H1 (cell line): ENCODE data around the gene PIM1. TPM values are rescaled to one million over a fixed set of nuclear protein-coding genes. Genes with fewer than 3 reads are reported as not detected.
A peak's percentile ranks its signal among the peaks of the same experiment; 100 is the strongest.

Experiments
- CTCF ChIA-PET: fragments of 300-600 bp; sonication (Branson Sonifier 250); formaldehyde crosslinking; loops from one replicate; lab custom pipeline; 2021; ENCODE audit not compliant: partially characterized antibody; lab: Charles Lee
- POLR2A ChIA-PET: fragments of 300-600 bp; sonication (Branson Sonifier 250); formaldehyde crosslinking; loops from one replicate; lab custom pipeline; 2021; ENCODE audit warnings: inconsistent platforms; ENCODE audit not compliant: partially characterized antibody; lab: Charles Lee
- DNase-seq, 2 experiments: peaks; one replicate each; pipeline versions ENCODE4 v3.0.0 to v3.0.0-alpha.2; 2010 to 2022; ENCODE audit warnings: low spot score in 2 of 2, low read depth in 1 of 2, mixed read lengths in 1 of 2
- FAIRE-seq: peaks from 2 replicates; lab custom pipeline; 2011; peaks lifted over from hg19 to GRCh38; lab: Jason Lieb, UNC
- H2AFZ ChIP-seq: 2 replicates; pipeline ENCODE4 v1.8.1; 2012; ENCODE audit warnings: low read length, inconsistent platforms
- H2AK5ac ChIP-seq: 2 replicates; pipeline ENCODE4 v1.6.1; 2013; ENCODE audit warnings: low read depth, low read length
- H2BK120ac ChIP-seq: replicated peaks from 2 replicates; pipeline ENCODE3; 2013; ENCODE audit warnings: low read depth, low read length, inconsistent platforms
- H2BK12ac ChIP-seq: 2 replicates; pipeline ENCODE4 v1.6.1; 2013; ENCODE audit warnings: low read depth, low read length
- H2BK15ac ChIP-seq: 2 replicates; pipeline ENCODE4 v1.6.1; 2013; ENCODE audit warnings: low read length
- H2BK20ac ChIP-seq: 2 replicates; pipeline ENCODE4 v1.6.1; 2013; ENCODE audit warnings: low read length
- H2BK5ac ChIP-seq: 2 replicates; pipeline ENCODE4 v1.6.1; 2013; ENCODE audit warnings: low read depth, low read length
- H3K14ac ChIP-seq: 2 replicates; pipeline ENCODE4 v1.6.1; 2013; ENCODE audit warnings: inconsistent platforms; ENCODE audit not compliant: insufficient read length
- H3K18ac ChIP-seq: 2 replicates; pipeline ENCODE4 v1.6.1; 2013; ENCODE audit warnings: low read length; ENCODE audit errors: extremely low read depth
- H3K23ac ChIP-seq: 2 replicates; pipeline ENCODE4 v1.6.1; 2013; ENCODE audit warnings: inconsistent platforms; ENCODE audit not compliant: insufficient read length
- H3K23me2 ChIP-seq: 2 replicates; pipeline ENCODE4 v1.6.1; 2013; ENCODE audit warnings: low read depth, low read length
- H3K27ac ChIP-seq: 2 replicates; pipeline ENCODE4 v1.6.1; 2011; ENCODE audit warnings: low read depth, low read length, inconsistent platforms
- H3K27me3 ChIP-seq, 4 experiments: replicated peaks in 1 of 4; 1 replicate in 1 of 4; 2 replicates in 3 of 4; pipeline versions ENCODE4 v1.6.1 to v1.8.1; 2011 to 2013; ENCODE audit warnings: low read length in 3 of 4, mild to moderate bottlenecking in 3 of 4, inconsistent platforms in 2 of 4, mixed read lengths in 2 of 4, moderate library complexity in 1 of 4; ENCODE audit not compliant: control insufficient read depth in 3 of 4, insufficient read depth in 3 of 4; ENCODE audit errors: extremely low read depth in 1 of 4
- H3K36me3 ChIP-seq, 4 experiments: 2 replicates each; pipeline versions ENCODE4 v1.6.1 to v1.8.1; 2011 to 2013; ENCODE audit warnings: mild to moderate bottlenecking in 4 of 4, low read length in 3 of 4, moderate library complexity in 2 of 4, control low read depth in 1 of 4, inconsistent platforms in 1 of 4; ENCODE audit not compliant: insufficient read depth in 4 of 4, control insufficient read depth in 2 of 4
- H3K4ac ChIP-seq: replicated peaks from 2 replicates; pipeline ENCODE3; 2013; ENCODE audit warnings: low read length, low read depth, mixed read lengths, inconsistent platforms; ENCODE audit not compliant: insufficient read length
- H3K4me1 ChIP-seq, 4 experiments: replicated peaks in 1 of 4; 1 replicate in 1 of 4; 2 replicates in 3 of 4; pipeline versions ENCODE4 v1.6.1 to v1.8.1; 2011 to 2013; ENCODE audit warnings: low read length in 3 of 4, inconsistent platforms in 2 of 4, mixed read lengths in 1 of 4; ENCODE audit not compliant: insufficient read depth in 4 of 4, control insufficient read depth in 3 of 4
- H3K4me2 ChIP-seq, 2 experiments: 2 replicates each; pipeline versions ENCODE4 v1.6.1 to v1.8.1; 2011 to 2013; ENCODE audit warnings: low read depth in 2 of 2, low read length in 2 of 2, control low read depth in 1 of 2, inconsistent platforms in 1 of 2, mild to moderate bottlenecking in 1 of 2; ENCODE audit not compliant: insufficient read depth in 1 of 2
- H3K4me3 ChIP-seq, 4 experiments: fragments of 200-600, 300-600 bp in 1 of 4; sonication (generic), shearing (Covaris generic), sonication (Bioruptor Twin) in 1 of 4; 2 replicates each; pipeline versions ENCODE4 v1.5.1 to v1.8.1; 2011 to 2016; ENCODE audit warnings: low read length in 4 of 4, low read depth in 3 of 4, control low read depth in 2 of 4, inconsistent platforms in 2 of 4, mild to moderate bottlenecking in 2 of 4, mixed read lengths in 1 of 4, moderate library complexity in 1 of 4; ENCODE audit not compliant: insufficient read depth in 2 of 4; ENCODE audit errors: extremely low read depth in 1 of 4
- H3K56ac ChIP-seq: replicated peaks from 2 replicates; pipeline ENCODE3; 2013; ENCODE audit warnings: low read depth, mild to moderate bottlenecking, mixed read lengths, low read length, inconsistent platforms; ENCODE audit not compliant: insufficient read length
- H3K79me1 ChIP-seq: 2 replicates; pipeline ENCODE4 v1.6.1; 2013; ENCODE audit warnings: low read depth, low read length, control low read depth
- H3K79me2 ChIP-seq, 2 experiments: 2 replicates each; pipeline versions ENCODE4 v1.6.1 to v1.8.1; 2012 to 2013; ENCODE audit warnings: low read length in 2 of 2, mild to moderate bottlenecking in 2 of 2, inconsistent platforms in 1 of 2; ENCODE audit not compliant: insufficient read depth in 2 of 2, control insufficient read depth in 1 of 2
- H3K9ac ChIP-seq, 4 experiments: replicated peaks in 1 of 4; 1 replicate in 1 of 4; 2 replicates in 3 of 4; pipeline versions ENCODE4 v1.6.1 to v1.8.1; 2011 to 2013; ENCODE audit warnings: low read depth in 3 of 4, low read length in 3 of 4, control low read depth in 2 of 4, mild to moderate bottlenecking in 2 of 4, moderate library complexity in 2 of 4, inconsistent platforms in 1 of 4; ENCODE audit errors: extremely low read depth in 1 of 4
- H3K9me3 ChIP-seq, 2 experiments: 2 replicates each; pipeline versions ENCODE4 v1.6.1 to v1.8.1; 2012 to 2013; ENCODE audit warnings: mild to moderate bottlenecking in 2 of 2, moderate library complexity in 2 of 2, control low read depth in 1 of 2, inconsistent platforms in 1 of 2, low read depth in 1 of 2, low read length in 1 of 2, mixed read lengths in 1 of 2; ENCODE audit not compliant: insufficient read depth in 2 of 2
- H4K20me1 ChIP-seq, 2 experiments: replicated peaks in 1 of 2; 2 replicates each; pipeline versions ENCODE3 to v1.8.1; 2011 to 2013; ENCODE audit warnings: inconsistent platforms in 2 of 2, low read length in 2 of 2, mild to moderate bottlenecking in 1 of 2; ENCODE audit not compliant: insufficient read depth in 2 of 2, control insufficient read depth in 1 of 2
- H4K5ac ChIP-seq: 2 replicates; pipeline ENCODE4 v1.6.1; 2013; ENCODE audit warnings: low read length, low read depth, mixed read lengths, inconsistent platforms; ENCODE audit not compliant: insufficient read length
- H4K8ac ChIP-seq: 2 replicates; pipeline ENCODE4 v1.8.0; 2013; ENCODE audit warnings: mild to moderate bottlenecking, moderate library complexity, low read length, inconsistent platforms; ENCODE audit not compliant: insufficient read depth; ENCODE audit errors: extremely low read depth
- H4K91ac ChIP-seq: replicated peaks from 2 replicates; pipeline ENCODE3; 2013; ENCODE audit warnings: low read length, mixed read lengths, inconsistent platforms; ENCODE audit not compliant: insufficient read length
- HDAC6 ChIP-seq: IDR thresholded peaks from one replicate; pipeline ENCODE4 v1.7.1; 2012; ENCODE audit warnings: low read depth, mild to moderate bottlenecking, inconsistent platforms, low read length, moderate library complexity
- JUN ChIP-seq: IDR thresholded peaks from 2 replicates; pipeline ENCODE4 v1.6.1; 2011; ENCODE audit warnings: low read depth, mild to moderate bottlenecking, improper control_type of control experiment, low read length
- KDM5A ChIP-seq: fragments of 200-600 bp; IDR thresholded peaks from 2 replicates; pipeline ENCODE4 v1.7.1; 2012; ENCODE audit warnings: mild to moderate bottlenecking, low read length, inconsistent platforms, mixed read lengths
- MAFK ChIP-seq: IDR thresholded peaks from 2 replicates; pipeline ENCODE4 v1.6.1; 2012; ENCODE audit warnings: low read depth, mild to moderate bottlenecking, improper control_type of control experiment, low read length
- NANOG ChIP-seq: IDR thresholded peaks from 2 replicates; pipeline ENCODE4 v1.6.1; 2011; ENCODE audit warnings: low read length, low read depth, mild to moderate bottlenecking, inconsistent platforms; ENCODE audit not compliant: insufficient read depth, poor library complexity, severe bottlenecking
- RAD21 ChIP-seq, 2 experiments: IDR thresholded peaks in 1 of 2; conservative IDR thresholded peaks in 1 of 2; 2 replicates each; pipeline ENCODE4 v1.6.1; 2011; ENCODE audit warnings: low read depth in 2 of 2, low read length in 2 of 2, improper control_type of control experiment in 1 of 2, inconsistent platforms in 1 of 2, mild to moderate bottlenecking in 1 of 2, moderate library complexity in 1 of 2
- RXRA ChIP-seq: IDR thresholded peaks from 2 replicates; pipeline ENCODE4 v1.6.1; 2011; ENCODE audit warnings: low read depth, mild to moderate bottlenecking, low read length, moderate library complexity; ENCODE audit not compliant: insufficient read depth
- WGBS, 2 experiments: shearing (Covaris generic) in 1 of 2; methylation state at CpG; one replicate each; pipeline versions ENCODE4 v1.1.6 to v1.1.7; 2013 to 2015; ENCODE audit warnings: low lambda C conversion rate in 2 of 2, mixed read lengths in 2 of 2, inconsistent platforms in 1 of 2, low coverage in 1 of 2, missing lambda C conversion rate in 1 of 2; ENCODE audit not compliant: insufficient replicate concordance in 2 of 2, insufficient coverage in 1 of 2, insufficient read length in 1 of 2; ENCODE audit errors: extremely low coverage in 1 of 2, missing lambda C conversion rate in 1 of 2; 5-methylcytosine and 5-hydroxymethylcytosine counted together
- polyA plus RNA-seq, 7 experiments: library from polyadenylated mRNA; depleted of rRNA in 3 of 7; stranded (reverse) in 5 of 7; unstranded in 2 of 7; fragments of >200 nt in 5 of 7; fragments of 200-250 nt in 2 of 7; gene quantifications; 1 replicate in 5 of 7; 2 replicates in 1 of 7; 4 replicates in 1 of 7; pipeline versions ENCODE4 v1.2.1 to v1.2.3, GENCODE V29; 2011 to 2013; ENCODE audit warnings: missing spikeins in 2 of 7, mixed read lengths in 2 of 7
- total RNA-seq: library from RNA; stranded (reverse); fragmentation: NEBNext Ultra II Directional; extraction: Animal tissue kit (Norgen Biotek cat#: 25700); gene quantifications from 2 replicates; pipeline ENCODE4 v1.2.1, GENCODE V29; 2021

Gene PIM1
- total and polyA plus RNA-seq, 2 of the 8 experiments (the other 6 are each of a cell fraction or from before 2014, with no cell fraction given), result 25.5 to 94.9 TPM

GRCh38 chr6:37204014-37204751, 34.2 kb downstream of the PIM1 start:
- Histone ChIP-seq H3K4me1 (no peaks in the 10 kb centered on the region; a peak in 1 of 7 replicates), H3K56ac (no peak overlapping the region), H3K18ac (0 out of 2 replicates have a peak overlapping the region, but pooled peaks have one; percentile 27), H3K27ac (no peak overlapping the region), H4K5ac (no peak overlapping the region), H3K4me3 (no peak overlapping the region), H3K23ac (no peak overlapping the region), H3K79me2 (no peaks in the 10 kb centered on the region), H2AFZ (no peak overlapping the region), H3K14ac (no peak overlapping the region), H4K91ac (no peak overlapping the region), H2AK5ac (no peak overlapping the region), H2BK5ac (no peak overlapping the region; the same call in 1 of the 2 replicates), H3K79me1 (no peaks in the 10 kb centered on the region), H2BK20ac (0 out of 2 replicates have a peak overlapping the region, but pooled peaks have one; percentile 61), H4K8ac (no peak overlapping the region), H2BK15ac (peak overlapping the region; percentile 95; the same call in 1 of the 2 replicates), H2BK120ac (no peak overlapping the region), H3K27me3 (no peaks in the 10 kb centered on the region; a peak in 1 of 7 replicates), H4K20me1 (peaks cover 0 to 2% of the 10 kb centered on the region in 2 experiments), H3K4ac (no peak overlapping the region), H2BK12ac (peak overlapping the region; percentile 77; the same call in 1 of the 2 replicates), H3K36me3 (no peaks in the 10 kb centered on the region), H3K9ac (no peak overlapping the region), H3K23me2 (peaks cover 5% of the 10 kb centered on the region; the same call in 1 of the 2 replicates), H3K9me3 (no peaks in the 10 kb centered on the region), H3K4me2 (no peak overlapping the region)
- FAIRE-seq (no peak), DNase-seq (no peak)
- POLR2A ChIA-PET, result interaction anchor here (0.7 to 2.8 kb wide), 3 partner anchors 32 to 99 kb away, joined by 3 to 9 read pairs (median 4); no protein-coding TSS in a partner anchor
- CTCF ChIA-PET, result interaction anchor here (0.7 to 34.9 kb wide), 5 partner anchors 10 to 181 kb away, joined by 3 to 866 read pairs (median 3); no protein-coding TSS in a partner anchor
- WGBS, 2 experiments, result 85 to 100% methylated on average over 1 to 7 of the region's 7 CpGs
- TF ChIP-seq KDM5A, result no peak
- TF ChIP-seq RXRA, result no peak
- TF ChIP-seq NANOG, result no peak
- TF ChIP-seq HDAC6, result no peak
- TF ChIP-seq JUN, result no peak
- TF ChIP-seq RAD21 (IDR thresholded peaks at IDR 0.05 in 1 of 2, conservative IDR thresholded peaks at IDR 0.05 in 1 of 2; ENCODE audit: low read depth in 2 of 2, low read length in 2 of 2), result no peak
- TF ChIP-seq MAFK, result no peak
